ENCODE data around the gene MYRF. TPM values are rescaled to one million over a fixed set of nuclear protein-coding genes. Genes with fewer than 3 reads are reported as not detected.

MYRF gene
- polyA plus RNA-seq, 1 donor (not counting 4 experiments of a cell fraction or from before 2014, with no cell fraction given): 0.14 TPM

DNA sequence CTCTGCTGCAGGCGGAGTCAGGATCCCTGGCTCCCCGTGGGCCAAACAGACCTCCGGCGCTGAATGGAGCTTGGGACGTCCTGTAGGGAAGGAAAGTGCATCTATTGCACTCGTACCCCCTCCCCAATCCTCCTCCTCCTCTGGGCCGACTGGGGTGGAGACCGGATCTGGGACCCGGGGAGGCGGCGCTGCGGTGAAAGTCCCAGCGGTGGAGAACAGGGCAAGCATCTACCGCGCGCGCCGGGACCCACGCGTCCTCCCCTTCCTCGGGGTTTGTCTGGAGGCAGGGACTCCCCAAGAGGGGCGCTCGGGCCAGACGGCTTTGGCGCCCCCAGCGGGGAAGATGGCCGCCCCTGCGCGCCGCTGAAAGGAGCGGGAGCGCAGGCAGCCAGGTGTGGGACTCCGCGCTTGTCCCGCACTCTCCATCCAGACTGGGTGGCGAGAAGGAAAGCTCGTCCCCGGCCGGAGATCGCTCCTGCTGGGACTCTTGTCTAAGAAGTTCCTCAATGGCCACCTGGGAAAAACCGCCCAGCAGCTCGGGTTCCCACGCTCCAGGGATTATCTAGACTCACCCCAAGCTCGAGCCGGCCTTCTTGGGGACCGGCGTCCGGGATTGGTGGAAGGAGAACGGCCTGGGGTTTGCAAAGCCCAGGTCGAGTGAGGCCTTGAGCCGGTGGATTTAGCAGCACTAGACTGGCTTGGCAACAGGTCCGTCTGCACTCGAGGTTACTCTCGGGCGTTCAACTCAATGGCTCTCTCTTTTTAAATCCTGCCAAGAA, 76.4 kb downstream of the MYRF start:
- Histone ChIP-seq H3K4me1 (ENCODE audit: control insufficient read depth, extremely low read depth, insufficient read depth, low read length) (peaks cover 25% of the 10 kb centered on the region), H3K9ac (ENCODE audit: control insufficient read depth, extremely low read depth, insufficient read depth, low read length) (peak overlapping the region; percentile 69), H3K4me3 (ENCODE audit: control insufficient read depth in 2 of 3, extremely low read depth in 1 of 3, insufficient read depth in 2 of 3, low read depth in 1 of 3, low read length in 3 of 3) (peak overlapping the region; percentile 59 to 82 (median 81)), H3K9me1 (ENCODE audit: control insufficient read depth, extremely low read depth, insufficient read depth, low read length) (no peaks in the 10 kb centered on the region), H4K20me1 (ENCODE audit: control insufficient read depth, extremely low read depth, insufficient read depth, low read length) (peaks cover 5% of the 10 kb centered on the region), H3K27ac (ENCODE audit: control insufficient read depth, insufficient read depth, low read length) (peak overlapping the region; percentile 36), H3K79me2 (ENCODE audit: control insufficient read depth, insufficient read depth, low read length) (peaks cover 55% of the 10 kb centered on the region), H3K36me3 (ENCODE audit: control insufficient read depth in 2 of 2, extremely low read depth in 1 of 2, insufficient read depth in 2 of 2, low read length in 2 of 2) (peaks cover 3 to 5% of the 10 kb centered on the region in 2 experiments), H2AFZ (ENCODE audit: control insufficient read depth, low read length) (peak overlapping the region; percentile 58), H3K27me3 (ENCODE audit: control insufficient read depth, extremely low read depth, insufficient read depth, low read length) (no peaks in the 10 kb centered on the region), H3K9me3 (ENCODE audit: control insufficient read depth, low read depth, low read length) (no peaks in the 10 kb centered on the region), H3K4me2 (ENCODE audit: control insufficient read depth, extremely low read depth, insufficient read depth, low read depth, low read length) (peak overlapping the region; percentile 76)
- DNase-seq (ENCODE audit: low read depth, low spot score) (no peak), FAIRE-seq (no peak)
- dilution Hi-C loops (cut with MboI; ENCODE audit: extremely low pct_ligation_motif_present, low sequenced_read_pairs): no loop called here
- TF ChIP-seq EZH2 (IDR thresholded peaks at IDR 0.05; ENCODE audit: low read length): no peak
- TF ChIP-seq, protein P1, sequence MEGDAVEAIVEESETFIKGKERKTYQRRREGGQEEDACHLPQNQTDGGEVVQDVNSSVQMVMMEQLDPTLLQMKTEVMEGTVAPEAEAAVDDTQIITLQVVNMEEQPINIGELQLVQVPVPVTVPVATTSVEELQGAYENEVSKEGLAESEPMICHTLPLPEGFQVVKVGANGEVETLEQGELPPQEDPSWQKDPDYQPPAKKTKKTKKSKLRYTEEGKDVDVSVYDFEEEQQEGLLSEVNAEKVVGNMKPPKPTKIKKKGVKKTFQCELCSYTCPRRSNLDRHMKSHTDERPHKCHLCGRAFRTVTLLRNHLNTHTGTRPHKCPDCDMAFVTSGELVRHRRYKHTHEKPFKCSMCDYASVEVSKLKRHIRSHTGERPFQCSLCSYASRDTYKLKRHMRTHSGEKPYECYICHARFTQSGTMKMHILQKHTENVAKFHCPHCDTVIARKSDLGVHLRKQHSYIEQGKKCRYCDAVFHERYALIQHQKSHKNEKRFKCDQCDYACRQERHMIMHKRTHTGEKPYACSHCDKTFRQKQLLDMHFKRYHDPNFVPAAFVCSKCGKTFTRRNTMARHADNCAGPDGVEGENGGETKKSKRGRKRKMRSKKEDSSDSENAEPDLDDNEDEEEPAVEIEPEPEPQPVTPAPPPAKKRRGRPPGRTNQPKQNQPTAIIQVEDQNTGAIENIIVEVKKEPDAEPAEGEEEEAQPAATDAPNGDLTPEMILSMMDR (optimal IDR thresholded peaks at IDR 0.05 in 1 of 3, IDR thresholded peaks at IDR 0.05 in 1 of 3, conservative IDR thresholded peaks at IDR 0.05 in 1 of 3; ENCODE audit: extremely low read depth in 1 of 3, insufficient read depth in 2 of 3, low read length in 3 of 3): peak; percentile 30 to 52 (median 44)

DNA sequence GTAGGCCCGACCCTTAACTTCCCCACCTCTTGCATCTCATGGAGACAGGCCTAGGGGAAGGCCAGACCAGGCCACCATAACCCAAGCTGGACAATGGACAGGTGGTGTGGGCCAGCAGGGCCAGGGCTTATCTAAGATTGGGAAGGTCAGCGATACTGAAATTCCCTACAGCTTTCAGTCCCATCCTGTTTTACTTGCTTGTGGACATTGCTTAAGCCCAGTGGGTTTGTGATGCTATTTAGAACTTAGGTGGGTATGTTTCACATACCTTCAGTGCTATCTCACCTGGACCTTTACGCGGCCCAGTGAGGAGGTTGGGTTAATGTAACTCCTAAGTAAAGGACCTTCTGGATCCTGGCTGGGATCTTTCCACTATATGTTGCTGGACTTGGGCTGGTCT, 77.4 kb downstream of the MYRF start:
- DNase-seq (ENCODE audit: low read depth, low spot score) (no peak), FAIRE-seq (no peak)
- Histone ChIP-seq H3K9me3 (ENCODE audit: control insufficient read depth, low read depth, low read length) (no peaks in the 10 kb centered on the region), H3K79me2 (ENCODE audit: control insufficient read depth, insufficient read depth, low read length) (peaks cover 61% of the 10 kb centered on the region), H4K20me1 (ENCODE audit: control insufficient read depth, extremely low read depth, insufficient read depth, low read length) (peaks cover 5% of the 10 kb centered on the region), H2AFZ (ENCODE audit: control insufficient read depth, low read length) (no peak overlapping the region), H3K4me1 (ENCODE audit: control insufficient read depth, extremely low read depth, insufficient read depth, low read length) (peaks cover 32% of the 10 kb centered on the region), H3K9ac (ENCODE audit: control insufficient read depth, extremely low read depth, insufficient read depth, low read length) (no peak overlapping the region), H3K36me3 (ENCODE audit: control insufficient read depth in 2 of 2, extremely low read depth in 1 of 2, insufficient read depth in 2 of 2, low read length in 2 of 2) (peaks cover 3 to 9% of the 10 kb centered on the region in 2 experiments), H3K27ac (ENCODE audit: control insufficient read depth, insufficient read depth, low read length) (no peak overlapping the region), H3K9me1 (ENCODE audit: control insufficient read depth, extremely low read depth, insufficient read depth, low read length) (no peaks in the 10 kb centered on the region), H3K4me2 (ENCODE audit: control insufficient read depth, extremely low read depth, insufficient read depth, low read depth, low read length) (peak overlapping the region; percentile 76), H3K27me3 (ENCODE audit: control insufficient read depth, extremely low read depth, insufficient read depth, low read length) (no peaks in the 10 kb centered on the region), H3K4me3 (ENCODE audit: control insufficient read depth in 2 of 3, extremely low read depth in 1 of 3, insufficient read depth in 2 of 3, low read depth in 1 of 3, low read length in 3 of 3) (peak overlapping the region; percentile 59 to 82 (median 81))
- dilution Hi-C loops (cut with MboI; ENCODE audit: extremely low pct_ligation_motif_present, low sequenced_read_pairs): no loop called here
- no peak for TF ChIP-seq EZH2 (IDR thresholded peaks at IDR 0.05; ENCODE audit: low read length)
- TF ChIP-seq, protein P1 (optimal IDR thresholded peaks at IDR 0.05 in 1 of 3, IDR thresholded peaks at IDR 0.05 in 1 of 3, conservative IDR thresholded peaks at IDR 0.05 in 1 of 3; ENCODE audit: extremely low read depth in 1 of 3, insufficient read depth in 2 of 3, low read length in 3 of 3): no peak

Measured in keratinocyte (primary cell).